Activated B cell treated with CpG ODN at 0.5 μM for 24 hours (primary cell): ENCODE results near the gene DISC1. TPM values are rescaled to one million over a fixed set of nuclear protein-coding genes. Genes with fewer than 3 reads are reported as not detected.
"Not testable (repeated sequence)": the region's sequence is repeated elsewhere in the genome, so short reads cannot be mapped to it uniquely, and the experiment has no call there.

Source experiments
- ATAC-seq: fragments of 200-7000 bp; cut with Tn5 transposase; one replicate; pipeline ENCODE4 v1.10.0; 2021; ENCODE audit warnings: low read depth, mild to moderate bottlenecking, moderate library complexity
- CTCF ChIA-PET: fragments of 350-600 bp; sonication (Branson Sonifier 250); formaldehyde crosslinking; loops from one replicate; lab custom pipeline; 2021; ENCODE audit warnings: antibody characterized with exemption; lab: Charles Lee
- POLR2A ChIA-PET: fragments of 350-600 bp; sonication (Branson Sonifier 250); formaldehyde crosslinking; loops from one replicate; lab custom pipeline; 2021; ENCODE audit warnings: antibody characterized with exemption; lab: Charles Lee
- DNase-seq: peaks from one replicate; pipeline ENCODE4 v3.0.0; 2022
- H3K27ac Mint-ChIP-seq: one replicate; pipeline ENCODE4 v1.8.0; 2020; ENCODE audit warnings: mixed read lengths
- H3K27me3 Mint-ChIP-seq: one replicate; pipeline ENCODE4 v1.8.0; 2021; ENCODE audit warnings: mixed read lengths
- H3K36me3 Mint-ChIP-seq: one replicate; pipeline ENCODE4 v1.8.0; 2021; ENCODE audit warnings: low read depth, mixed read lengths
- H3K4me1 Mint-ChIP-seq: one replicate; pipeline ENCODE4 v1.8.0; 2021; ENCODE audit warnings: mixed read lengths
- H3K4me3 Mint-ChIP-seq: one replicate; pipeline ENCODE4 v1.8.0; 2020; ENCODE audit warnings: mild to moderate bottlenecking, mixed read lengths
- H3K9me3 Mint-ChIP-seq: one replicate; pipeline ENCODE4 v1.8.0; 2020; ENCODE audit warnings: mixed read lengths
- intact Hi-C: fragments of 100-400 bp; cut with micrococcal nuclease; formaldehyde crosslinking; loops from one replicate; pipeline ENCODE4 v1.15.1; 2024
- total RNA-seq: library from RNA; stranded (reverse); gene quantifications from 2 replicates; pipeline ENCODE4 v1.2.3, GENCODE V29; 2022
- TF ChIP-seq, protein P1 (sequence below): fragments of 200-600 bp; IDR thresholded peaks from one replicate; pipeline ENCODE4 v1.8.0; 2022; ENCODE audit warnings: antibody characterized with exemption, mild to moderate bottlenecking

DISC1 gene
- total RNA-seq, 1 donor from 2014 or later = 2.4 TPM

DNA sequence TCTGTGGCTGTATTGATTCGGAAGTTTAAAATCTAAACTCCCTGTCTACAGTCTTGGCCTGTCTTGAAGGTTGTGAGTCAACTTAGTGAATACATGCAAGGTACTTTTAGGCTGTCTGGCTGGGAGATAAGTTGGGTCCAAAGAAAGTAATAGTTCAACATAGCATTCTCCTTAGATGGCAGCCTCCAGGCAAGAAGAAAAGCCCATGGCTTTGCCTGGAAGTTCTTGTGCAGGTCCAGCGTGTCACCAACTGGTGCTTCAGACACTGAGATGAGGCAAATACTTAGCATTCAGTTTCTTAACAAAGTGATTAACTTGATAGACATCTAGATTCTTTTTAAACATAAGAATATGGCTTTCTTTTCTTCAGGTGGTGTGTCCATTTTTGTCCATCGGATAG lies 328.2 kb downstream of the DISC1 start:
- ChIA-PET CTCF (no interaction called here), POLR2A (no interaction called here)
- TF ChIP-seq, protein P1, sequence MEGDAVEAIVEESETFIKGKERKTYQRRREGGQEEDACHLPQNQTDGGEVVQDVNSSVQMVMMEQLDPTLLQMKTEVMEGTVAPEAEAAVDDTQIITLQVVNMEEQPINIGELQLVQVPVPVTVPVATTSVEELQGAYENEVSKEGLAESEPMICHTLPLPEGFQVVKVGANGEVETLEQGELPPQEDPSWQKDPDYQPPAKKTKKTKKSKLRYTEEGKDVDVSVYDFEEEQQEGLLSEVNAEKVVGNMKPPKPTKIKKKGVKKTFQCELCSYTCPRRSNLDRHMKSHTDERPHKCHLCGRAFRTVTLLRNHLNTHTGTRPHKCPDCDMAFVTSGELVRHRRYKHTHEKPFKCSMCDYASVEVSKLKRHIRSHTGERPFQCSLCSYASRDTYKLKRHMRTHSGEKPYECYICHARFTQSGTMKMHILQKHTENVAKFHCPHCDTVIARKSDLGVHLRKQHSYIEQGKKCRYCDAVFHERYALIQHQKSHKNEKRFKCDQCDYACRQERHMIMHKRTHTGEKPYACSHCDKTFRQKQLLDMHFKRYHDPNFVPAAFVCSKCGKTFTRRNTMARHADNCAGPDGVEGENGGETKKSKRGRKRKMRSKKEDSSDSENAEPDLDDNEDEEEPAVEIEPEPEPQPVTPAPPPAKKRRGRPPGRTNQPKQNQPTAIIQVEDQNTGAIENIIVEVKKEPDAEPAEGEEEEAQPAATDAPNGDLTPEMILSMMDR = no peak
- DNase-seq (no peak), ATAC-seq (no peak)
- no peak overlapping the region for H3K4me3 Mint-ChIP-seq
- intact Hi-C loops = no loop called here
- H3K27me3 Mint-ChIP-seq = no peaks in the 10 kb centered on the region
- H3K27ac Mint-ChIP-seq = no peak overlapping the region
- H3K9me3 Mint-ChIP-seq = no peaks in the 10 kb centered on the region
- no peaks in the 10 kb centered on the region for H3K36me3 Mint-ChIP-seq
- H3K4me1 Mint-ChIP-seq = no peaks in the 10 kb centered on the region

DNA sequence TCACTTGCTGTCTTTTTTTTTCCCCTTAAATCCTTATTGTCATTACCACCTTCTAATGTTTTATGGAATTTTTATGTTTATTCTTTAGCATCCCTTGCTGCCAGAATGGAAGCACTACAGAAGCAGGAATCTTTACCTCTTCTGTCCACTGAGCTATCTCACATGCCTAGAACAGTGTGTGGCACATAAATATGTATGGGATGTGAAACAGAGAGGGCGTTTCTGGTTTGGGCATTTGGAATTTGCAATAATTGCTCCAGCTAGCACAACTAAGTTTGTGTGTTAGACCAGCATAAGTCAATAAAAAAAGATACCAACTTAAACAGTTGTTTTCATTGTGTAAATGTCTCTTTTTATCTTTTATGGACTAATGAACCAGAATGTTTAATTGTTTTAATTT lies 330.8 kb downstream of the DISC1 start:
- Mint-ChIP-seq H3K4me1 (no peaks in the 10 kb centered on the region), H3K27ac (no peak overlapping the region), H3K9me3 (no peaks in the 10 kb centered on the region), H3K36me3 (no peaks in the 10 kb centered on the region), H3K4me3 (no peak overlapping the region), H3K27me3 (no peaks in the 10 kb centered on the region)
- intact Hi-C loops = no loop called here
- POLR2A ChIA-PET = no interaction called here
- TF ChIP-seq, protein P1 = no peak
- ATAC-seq (no peak), DNase-seq (no peak)
- CTCF ChIA-PET = no interaction called here

- no peak for ATAC-seq
- DNase-seq = no peak
- POLR2A ChIA-PET = no interaction called here
- CTCF ChIA-PET = no interaction called here
- H3K36me3 Mint-ChIP-seq = peaks cover under 1% of the 10 kb centered on the region
- TF ChIP-seq, protein P1 = no peak
- no peaks in the 10 kb centered on the region for H3K4me1 Mint-ChIP-seq
- H3K27ac Mint-ChIP-seq = no peak overlapping the region
- no peaks in the 10 kb centered on the region for H3K27me3 Mint-ChIP-seq
- H3K9me3 Mint-ChIP-seq = no peaks in the 10 kb centered on the region
- no peak overlapping the region for H3K4me3 Mint-ChIP-seq
- intact Hi-C loops = no loop called here
These were observed 331.9 kb downstream of the DISC1 start for GRCh38 chr1:231958448-231958847.

GRCh38 chr1:231959225-231959884 lies 332.8 kb downstream of the DISC1 start:
- TF ChIP-seq, protein P1 = no peak
- ChIA-PET POLR2A (no interaction called here), CTCF (no interaction called here)
- no peak overlapping the region for H3K27ac Mint-ChIP-seq
- no peak overlapping the region for H3K4me3 Mint-ChIP-seq
- no peak for ATAC-seq
- peaks cover 4% of the 10 kb centered on the region for H3K36me3 Mint-ChIP-seq
- H3K27me3 Mint-ChIP-seq = no peaks in the 10 kb centered on the region
- no peaks in the 10 kb centered on the region for H3K4me1 Mint-ChIP-seq
- H3K9me3 Mint-ChIP-seq = no peaks in the 10 kb centered on the region
- intact Hi-C loops = no loop called here
- no peak for DNase-seq

GRCh38 chr1:231961801-231962200 lies 335.2 kb downstream of the DISC1 start:
- CTCF ChIA-PET, intact Hi-C loops: not testable (repeated sequence)

DNA sequence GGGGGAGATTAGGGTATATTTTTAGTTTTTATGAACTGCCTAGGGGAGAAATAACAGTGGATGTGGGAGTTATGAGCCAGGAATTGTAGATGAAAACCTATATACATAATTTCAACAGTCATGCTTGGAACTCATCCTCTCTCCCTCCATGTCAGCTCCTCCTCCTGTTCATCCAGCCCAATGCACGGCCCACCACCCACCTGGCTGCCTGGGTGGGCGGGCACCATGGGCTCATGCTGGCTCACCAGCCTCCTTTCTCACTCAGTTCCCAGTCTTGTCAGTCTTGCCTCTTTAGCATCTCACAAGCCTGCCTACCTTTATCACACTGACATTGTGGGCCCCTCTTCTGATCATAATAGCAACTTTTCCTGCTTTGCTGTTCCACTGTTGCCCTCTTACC lies 336.0 kb downstream of the DISC1 start:
- H3K4me3 Mint-ChIP-seq = no peak overlapping the region
- no peak overlapping the region for H3K27ac Mint-ChIP-seq
- DNase-seq = no peak
- no peaks in the 10 kb centered on the region for H3K27me3 Mint-ChIP-seq
- H3K4me1 Mint-ChIP-seq = no peaks in the 10 kb centered on the region
- POLR2A ChIA-PET = no interaction called here
- intact Hi-C loops = no loop called here
- TF ChIP-seq, protein P1 = no peak
- ATAC-seq = no peak
- H3K9me3 Mint-ChIP-seq = no peaks in the 10 kb centered on the region
- CTCF ChIA-PET = no interaction called here
- H3K36me3 Mint-ChIP-seq = peaks cover 4% of the 10 kb centered on the region

More at GRCh38 chr1:231961801-231962200, 335.2 kb downstream of the DISC1 start:
- POLR2A ChIA-PET, ATAC-seq, H3K27ac Mint-ChIP-seq, H3K4me1 Mint-ChIP-seq, H3K36me3 Mint-ChIP-seq, H3K4me3 Mint-ChIP-seq, DNase-seq, H3K9me3 Mint-ChIP-seq, H3K27me3 Mint-ChIP-seq: not testable (repeated sequence)
